GM15510 (cell line): ENCODE measurements around the gene PRR30.

ENCODE experiments used
- POLR2A ChIP-seq: IDR thresholded peaks from 3 replicates; pipeline ENCODE4 v1.6.1; 2011; ENCODE audit warnings: borderline replicate concordance; ENCODE audit not compliant: insufficient read length; ENCODE audit errors: extremely low read depth

Gene PRR30

GRCh38 chr2:27143285-27143684, 4.1 kb upstream of the PRR30 start:
- TF ChIP-seq POLR2A, result no peak

GRCh38 chr2:27138111-27138510, 1.1 kb downstream of the PRR30 start:
- no peak for TF ChIP-seq POLR2A

- TF ChIP-seq POLR2A, result no peak
Measured at GRCh38 chr2:27137322-27137935, 1.8 kb downstream of the PRR30 start.

- TF ChIP-seq POLR2A, result no peak
Measured at GRCh38 chr2:27136751-27137150, 2.5 kb downstream of the PRR30 start.

- no peak for TF ChIP-seq POLR2A
Measured at GRCh38 chr2:27135478-27135955, 3.7 kb downstream of the PRR30 start.

GRCh38 chr2:27134781-27135477, 4.3 kb downstream of the PRR30 start:
- no peak for TF ChIP-seq POLR2A

GRCh38 chr2:27133905-27134780, 5.1 kb downstream of the PRR30 start, which contains the start of gene PREB:
Gene PREB, minus strand, starts transcription at chr2:27134636. Its CDS starts 215 bp downstream, at chr2:27134421.
- TF ChIP-seq POLR2A, result peak; percentile 94

- no peak for TF ChIP-seq POLR2A
Measured at GRCh38 chr2:27133195-27133875, 5.9 kb downstream of the PRR30 start.

GRCh38 chr2:27131429-27131828, 7.8 kb downstream of the PRR30 start:
- no peak for TF ChIP-seq POLR2A

GRCh38 chr2:27130396-27130795, 8.8 kb downstream of the PRR30 start:
- TF ChIP-seq POLR2A, result no peak

GRCh38 chr2:27128668-27129571, 10.3 kb downstream of the PRR30 start:
- no peak for TF ChIP-seq POLR2A

GRCh38 chr2:27127883-27128667, 11.1 kb downstream of the PRR30 start:
- TF ChIP-seq POLR2A, result no peak

- no peak for TF ChIP-seq POLR2A
Measured at GRCh38 chr2:27126252-27126710, 12.9 kb downstream of the PRR30 start.
